ENCODE data around the gene GP1BB. TPM values are rescaled to one million over a fixed set of nuclear protein-coding genes. Genes with fewer than 3 reads are reported as not detected.

GP1BB gene
- total and polyA plus RNA-seq, 10 of the 15 experiments (the other 5 are each of a cell fraction or from before 2014, with no cell fraction given), result 0.05 to 0.28 (median 0.28) TPM; not detected in 7

DNA sequence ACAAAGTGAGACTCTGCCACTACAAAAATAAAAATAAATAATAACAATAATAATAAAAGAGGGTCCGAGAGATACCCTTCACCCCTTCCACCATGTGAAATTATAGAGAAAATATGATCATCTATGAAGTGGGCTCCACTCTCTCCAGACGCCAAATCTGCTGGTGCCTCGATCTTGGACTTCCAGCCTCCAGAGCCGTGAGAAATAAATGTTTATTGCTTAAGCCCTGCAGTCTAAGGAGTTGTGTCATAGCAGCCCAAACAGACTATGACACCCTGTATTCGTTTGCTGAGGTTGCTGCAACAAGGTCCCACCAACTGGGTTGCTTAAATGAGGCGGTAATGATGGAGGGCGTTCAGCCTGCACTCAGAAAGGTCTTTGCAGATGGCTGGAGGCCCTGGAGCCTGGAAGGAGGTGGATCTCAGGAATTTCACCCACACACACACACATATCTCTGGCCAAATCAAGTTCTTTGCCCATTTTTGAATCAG is 16.6 kb upstream of the GP1BB start:
- in situ Hi-C loops (cut with MboI), result no loop called here
- H3K4me1 ChIP-seq (ENCODE audit: control insufficient read depth, insufficient read depth, low read length), result no peaks in the 10 kb centered on the region
- H3K9ac ChIP-seq (ENCODE audit: control insufficient read depth, insufficient read depth, low read length), result no peak overlapping the region
- no peaks in the 10 kb centered on the region; a peak in 3 of 4 replicates for H3K27me3 ChIP-seq (replicated peaks in 1 of 2; ENCODE audit: control insufficient read depth in 2 of 2, insufficient read depth in 2 of 2, low read length in 1 of 2)
- ChIA-PET CTCF (no interaction called here), SMC1A (ENCODE audit: uncharacterized antibody, unreplicated experiment) (no interaction called here), POLR2A (no interaction called here), RAD21 (ENCODE audit: unreplicated experiment) (no interaction called here)
- intact Hi-C loops (cut with micrococcal nuclease; ENCODE audit: unreplicated experiment), result no loop called here
- no peaks in the 10 kb centered on the region for H3K79me2 ChIP-seq (ENCODE audit: control insufficient read depth, insufficient read depth, low read length)
- no peak overlapping the region for H3K4me3 ChIP-seq
- no peak overlapping the region for H3K27ac ChIP-seq (ENCODE audit: control insufficient read depth, insufficient read depth)
- H3K36me3 ChIP-seq (ENCODE audit: control insufficient read depth in 2 of 2, insufficient read depth in 2 of 2, low read length in 1 of 2), result no peaks in the 10 kb centered on the region
- FAIRE-seq (no peak), DNase-seq (ENCODE audit: low read depth, low spot score) (no peak), ATAC-seq (no peak)
- H3K9me3 ChIP-seq (replicated peaks; ENCODE audit: control insufficient read depth, insufficient read depth, low read length), result no peaks in the 10 kb centered on the region
- H3K4me2 ChIP-seq (ENCODE audit: control insufficient read depth, insufficient read depth), result no peak overlapping the region
- no peaks in the 10 kb centered on the region for H4K20me1 ChIP-seq (ENCODE audit: control insufficient read depth, insufficient read depth)
- TF ChIP-seq MEF2B (IDR thresholded peaks at IDR 0.05; ENCODE audit: partially characterized antibody, poor library complexity, severe bottlenecking) (no peak), IKZF2 (IDR thresholded peaks at IDR 0.05) (no peak), NR2C1 (IDR thresholded peaks at IDR 0.05) (no peak), MXI1 (IDR thresholded peaks at IDR 0.05; ENCODE audit: low read depth, low read length) (no peak), SMAD5 (IDR thresholded peaks at IDR 0.05; ENCODE audit: low read depth) (no peak), POU2F2 (IDR thresholded peaks at IDR 0.05; ENCODE audit: borderline replicate concordance, low read depth, low read length) (no peak), CEBPB (IDR thresholded peaks at IDR 0.05; ENCODE audit: borderline replicate concordance in 1 of 2, low read depth in 2 of 2, low read length in 2 of 2) (no peak), POLR2AphosphoS5 (IDR thresholded peaks at IDR 0.05; ENCODE audit: low read length) (no peak), CHD2 (IDR thresholded peaks at IDR 0.05; ENCODE audit: borderline replicate concordance, low read depth, low read length) (no peak), BHLHE40 (IDR thresholded peaks at IDR 0.05; ENCODE audit: borderline replicate concordance in 1 of 2, low read depth in 2 of 2, low read length in 1 of 2) (no peak), JUND (IDR thresholded peaks at IDR 0.05; ENCODE audit: low read depth, low read length) (no peak), BRCA1 (IDR thresholded peaks at IDR 0.05; ENCODE audit: low read depth, low read length) (no peak), CREM (IDR thresholded peaks at IDR 0.05; ENCODE audit: low read depth) (no peak)
- TF ChIP-seq, protein P1, sequence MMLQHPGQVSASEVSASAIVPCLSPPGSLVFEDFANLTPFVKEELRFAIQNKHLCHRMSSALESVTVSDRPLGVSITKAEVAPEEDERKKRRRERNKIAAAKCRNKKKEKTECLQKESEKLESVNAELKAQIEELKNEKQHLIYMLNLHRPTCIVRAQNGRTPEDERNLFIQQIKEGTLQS (IDR thresholded peaks at IDR 0.05; ENCODE audit: borderline replicate concordance, extremely low read depth, low read depth, low read length), result no peak
- TF ChIP-seq, protein P2, sequence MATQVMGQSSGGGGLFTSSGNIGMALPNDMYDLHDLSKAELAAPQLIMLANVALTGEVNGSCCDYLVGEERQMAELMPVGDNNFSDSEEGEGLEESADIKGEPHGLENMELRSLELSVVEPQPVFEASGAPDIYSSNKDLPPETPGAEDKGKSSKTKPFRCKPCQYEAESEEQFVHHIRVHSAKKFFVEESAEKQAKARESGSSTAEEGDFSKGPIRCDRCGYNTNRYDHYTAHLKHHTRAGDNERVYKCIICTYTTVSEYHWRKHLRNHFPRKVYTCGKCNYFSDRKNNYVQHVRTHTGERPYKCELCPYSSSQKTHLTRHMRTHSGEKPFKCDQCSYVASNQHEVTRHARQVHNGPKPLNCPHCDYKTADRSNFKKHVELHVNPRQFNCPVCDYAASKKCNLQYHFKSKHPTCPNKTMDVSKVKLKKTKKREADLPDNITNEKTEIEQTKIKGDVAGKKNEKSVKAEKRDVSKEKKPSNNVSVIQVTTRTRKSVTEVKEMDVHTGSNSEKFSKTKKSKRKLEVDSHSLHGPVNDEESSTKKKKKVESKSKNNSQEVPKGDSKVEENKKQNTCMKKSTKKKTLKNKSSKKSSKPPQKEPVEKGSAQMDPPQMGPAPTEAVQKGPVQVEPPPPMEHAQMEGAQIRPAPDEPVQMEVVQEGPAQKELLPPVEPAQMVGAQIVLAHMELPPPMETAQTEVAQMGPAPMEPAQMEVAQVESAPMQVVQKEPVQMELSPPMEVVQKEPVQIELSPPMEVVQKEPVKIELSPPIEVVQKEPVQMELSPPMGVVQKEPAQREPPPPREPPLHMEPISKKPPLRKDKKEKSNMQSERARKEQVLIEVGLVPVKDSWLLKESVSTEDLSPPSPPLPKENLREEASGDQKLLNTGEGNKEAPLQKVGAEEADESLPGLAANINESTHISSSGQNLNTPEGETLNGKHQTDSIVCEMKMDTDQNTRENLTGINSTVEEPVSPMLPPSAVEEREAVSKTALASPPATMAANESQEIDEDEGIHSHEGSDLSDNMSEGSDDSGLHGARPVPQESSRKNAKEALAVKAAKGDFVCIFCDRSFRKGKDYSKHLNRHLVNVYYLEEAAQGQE (IDR thresholded peaks at IDR 0.05; ENCODE audit: low read depth, low read length), result no peak
- TF ChIP-seq, protein P3, sequence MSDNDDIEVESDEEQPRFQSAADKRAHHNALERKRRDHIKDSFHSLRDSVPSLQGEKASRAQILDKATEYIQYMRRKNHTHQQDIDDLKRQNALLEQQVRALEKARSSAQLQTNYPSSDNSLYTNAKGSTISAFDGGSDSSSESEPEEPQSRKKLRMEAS (IDR thresholded peaks at IDR 0.05; ENCODE audit: low read depth, low read length), result no peak
- TF ChIP-seq, protein P4, sequence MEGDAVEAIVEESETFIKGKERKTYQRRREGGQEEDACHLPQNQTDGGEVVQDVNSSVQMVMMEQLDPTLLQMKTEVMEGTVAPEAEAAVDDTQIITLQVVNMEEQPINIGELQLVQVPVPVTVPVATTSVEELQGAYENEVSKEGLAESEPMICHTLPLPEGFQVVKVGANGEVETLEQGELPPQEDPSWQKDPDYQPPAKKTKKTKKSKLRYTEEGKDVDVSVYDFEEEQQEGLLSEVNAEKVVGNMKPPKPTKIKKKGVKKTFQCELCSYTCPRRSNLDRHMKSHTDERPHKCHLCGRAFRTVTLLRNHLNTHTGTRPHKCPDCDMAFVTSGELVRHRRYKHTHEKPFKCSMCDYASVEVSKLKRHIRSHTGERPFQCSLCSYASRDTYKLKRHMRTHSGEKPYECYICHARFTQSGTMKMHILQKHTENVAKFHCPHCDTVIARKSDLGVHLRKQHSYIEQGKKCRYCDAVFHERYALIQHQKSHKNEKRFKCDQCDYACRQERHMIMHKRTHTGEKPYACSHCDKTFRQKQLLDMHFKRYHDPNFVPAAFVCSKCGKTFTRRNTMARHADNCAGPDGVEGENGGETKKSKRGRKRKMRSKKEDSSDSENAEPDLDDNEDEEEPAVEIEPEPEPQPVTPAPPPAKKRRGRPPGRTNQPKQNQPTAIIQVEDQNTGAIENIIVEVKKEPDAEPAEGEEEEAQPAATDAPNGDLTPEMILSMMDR (IDR thresholded peaks at IDR 0.05 in 2 of 3, conservative IDR thresholded peaks at IDR 0.05 in 1 of 3; ENCODE audit: control insufficient read depth in 2 of 3, extremely low read depth in 1 of 3, insufficient read depth in 1 of 3, low read depth in 3 of 3, low read length in 3 of 3), result no peak
- no TSS peak for BruUV-seq (replicated peaks)
- H2AFZ ChIP-seq (ENCODE audit: control insufficient read depth, low read depth, low read length), result no peak overlapping the region
- WGBS (ENCODE audit: insufficient coverage, insufficient replicate concordance, low lambda C conversion rate, missing lambda C conversion rate), result 26% methylated on average over 7 of the region's 7 CpGs
